DMS53 (cell line): ENCODE data around the gene EPS15.
A peak's percentile ranks its signal among the peaks of the same experiment; 100 is the strongest.
"Not testable (repeated sequence)": the region's sequence is repeated elsewhere in the genome, so short reads cannot be mapped to it uniquely, and the experiment has no call there.

ENCODE experiments used
- DNase-seq: peaks from one replicate; lab custom pipeline; 2025; lab: John Stamatoyannopoulos, UW

Gene EPS15

DNA sequence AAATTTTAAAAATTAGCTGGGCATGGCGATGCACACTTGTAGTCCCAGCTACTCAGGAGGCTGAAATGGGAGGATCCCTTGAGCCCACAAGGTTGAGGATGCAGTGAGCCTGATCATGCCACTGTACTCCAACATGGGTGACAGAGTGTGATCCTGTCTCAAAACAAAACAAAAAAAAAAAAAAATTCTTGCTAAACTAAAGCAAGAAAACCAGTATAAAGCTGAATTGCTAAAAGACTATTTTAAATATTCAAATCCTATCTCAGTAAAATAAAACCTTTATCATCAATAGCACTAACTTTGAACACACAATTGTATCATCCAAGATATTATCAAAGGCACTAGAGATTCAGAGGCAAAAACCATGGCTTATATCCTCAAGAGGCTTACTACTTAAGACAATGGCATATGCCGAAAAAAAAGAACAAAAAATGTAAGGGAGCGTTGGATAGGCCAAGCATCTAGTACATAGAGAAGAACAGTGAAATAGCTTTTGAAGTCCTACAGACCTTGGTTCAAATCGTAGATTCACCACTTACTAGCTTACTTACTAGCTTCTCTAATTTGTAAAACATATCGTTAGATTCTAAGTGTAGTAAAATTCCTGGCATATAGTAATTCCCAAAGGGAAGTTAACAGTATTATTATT lies 3.6 kb downstream of the EPS15 start:
- DNase-seq, result no peak

DNA sequence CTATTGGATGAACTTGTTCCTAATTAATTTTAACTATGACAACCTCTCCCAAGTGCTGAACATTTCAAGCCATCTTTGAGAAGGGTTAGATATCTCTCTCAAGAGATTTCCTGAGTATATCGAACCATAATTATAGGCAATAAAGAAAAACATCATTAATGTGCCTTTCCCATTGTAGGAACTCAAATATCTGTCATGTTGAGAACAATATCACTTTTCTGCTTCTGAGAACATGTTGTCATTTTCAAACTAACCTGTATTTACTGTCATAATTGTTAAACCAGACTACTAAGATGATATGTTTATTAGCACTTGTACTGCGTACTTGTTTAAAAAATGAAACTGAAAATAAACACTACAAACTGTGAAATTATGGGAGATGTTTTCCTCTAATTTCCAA lies 4.3 kb downstream of the EPS15 start:
- DNase-seq, result no peak

DNA sequence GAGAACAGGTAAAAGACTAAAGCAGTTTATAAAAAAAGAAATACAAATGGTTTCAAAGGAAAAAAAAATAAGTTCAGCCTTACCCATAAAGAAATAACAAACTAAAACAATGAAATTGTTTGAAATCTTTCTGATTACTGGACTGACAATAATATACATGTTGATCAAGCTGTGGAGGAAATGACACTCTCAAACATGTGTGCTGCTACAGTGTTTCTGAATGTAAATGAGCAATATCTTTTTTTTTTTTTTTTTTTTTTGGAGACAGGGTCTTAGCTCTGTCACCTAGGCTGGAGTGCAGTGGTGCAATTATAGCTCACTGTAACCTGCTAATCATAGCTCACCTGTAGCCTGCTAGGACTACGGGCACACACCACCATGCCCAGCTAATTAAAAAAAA lies 6.5 kb downstream of the EPS15 start:
- no peak for DNase-seq

DNA sequence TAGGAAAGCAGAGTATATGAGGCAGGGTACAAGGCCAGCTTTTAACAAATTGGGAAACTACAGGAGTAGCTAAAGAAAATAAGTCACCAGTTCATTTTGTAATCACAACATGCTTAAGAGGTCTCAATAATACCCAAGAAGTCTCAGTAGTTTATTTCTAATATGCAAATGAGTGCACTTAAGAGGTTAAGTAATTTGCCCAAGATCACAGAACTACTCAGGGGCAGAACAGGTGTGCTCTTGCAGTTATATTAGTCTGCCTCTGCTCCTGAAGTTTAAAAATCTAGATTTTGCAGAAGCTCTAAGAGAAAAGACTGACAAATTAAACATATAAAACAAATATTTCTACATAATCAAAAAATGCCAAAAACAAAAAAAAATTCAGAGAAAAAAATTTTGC lies 6.9 kb downstream of the EPS15 start:
- no peak for DNase-seq

DNA sequence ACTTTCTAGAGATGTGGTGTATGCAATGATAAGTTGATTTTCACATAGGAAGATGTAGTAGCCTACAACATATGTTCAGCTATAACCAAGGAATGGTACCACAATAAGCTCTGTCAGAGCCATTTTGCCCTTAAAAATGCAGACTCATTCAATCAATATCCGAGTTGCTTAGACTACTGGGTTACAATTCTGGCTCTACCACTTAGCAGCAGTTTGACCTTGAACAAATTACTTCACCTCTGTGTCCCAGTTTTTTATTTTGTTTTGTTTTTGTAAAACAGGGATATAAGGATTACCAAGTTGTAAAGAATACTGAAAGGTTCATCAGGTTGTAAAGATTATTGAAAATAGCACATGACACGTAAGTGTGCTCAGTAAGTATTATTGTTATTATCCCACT lies 9.3 kb downstream of the EPS15 start:
- DNase-seq, result peak; percentile 49

DNA sequence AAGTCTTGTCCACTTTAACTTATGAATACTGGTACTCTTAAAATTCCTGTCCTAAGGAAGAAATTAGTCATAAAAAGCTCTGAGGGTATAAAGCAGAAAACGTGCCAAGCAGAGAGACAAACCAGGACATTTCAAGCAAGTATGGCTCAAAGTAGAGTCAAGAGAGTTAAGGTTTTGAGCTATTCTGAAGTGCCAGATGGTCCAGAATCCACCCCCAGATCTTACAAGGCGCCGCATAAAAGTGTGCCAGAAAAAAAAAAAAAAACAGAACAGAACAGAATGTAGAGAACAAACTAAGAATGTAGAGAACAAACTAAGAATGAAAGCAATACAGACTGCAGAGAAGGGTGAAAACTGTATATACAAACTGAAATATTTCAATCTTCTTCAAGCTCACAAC lies 12.5 kb downstream of the EPS15 start:
- no peak for DNase-seq

DNA sequence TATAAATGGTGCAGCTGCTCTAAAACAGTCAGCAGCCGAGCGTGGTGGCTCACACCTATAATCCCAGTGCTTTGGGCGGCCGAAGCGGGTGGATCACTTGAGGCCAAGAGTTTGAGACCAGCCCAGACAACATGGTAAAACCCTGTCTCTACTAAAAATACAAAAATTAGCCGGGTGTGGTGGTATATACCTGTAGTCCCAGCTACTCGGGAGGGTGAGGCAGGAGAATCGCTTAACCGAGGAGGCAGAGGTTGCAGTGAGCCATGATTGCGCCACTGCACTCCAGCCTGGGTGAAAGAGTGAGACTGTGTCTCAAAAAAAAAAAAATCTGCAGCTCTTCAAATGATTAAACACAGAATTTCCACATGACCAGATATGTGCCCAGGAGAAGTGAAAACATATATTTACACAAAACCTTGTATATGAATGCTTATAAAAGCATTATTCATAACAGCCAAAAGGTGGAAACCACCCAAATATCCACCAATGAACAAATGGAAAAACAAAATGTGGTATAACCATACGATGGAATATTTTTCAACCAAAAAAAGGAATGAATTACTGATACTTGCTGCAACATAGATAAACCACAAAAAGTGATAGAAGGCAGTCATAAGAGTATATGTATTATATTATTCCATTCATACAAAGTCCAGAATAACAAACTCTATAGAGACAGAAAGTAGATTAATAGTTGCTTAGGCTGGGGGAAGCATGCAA lies 14.1 kb downstream of the EPS15 start:
- DNase-seq, result no peak

DNA sequence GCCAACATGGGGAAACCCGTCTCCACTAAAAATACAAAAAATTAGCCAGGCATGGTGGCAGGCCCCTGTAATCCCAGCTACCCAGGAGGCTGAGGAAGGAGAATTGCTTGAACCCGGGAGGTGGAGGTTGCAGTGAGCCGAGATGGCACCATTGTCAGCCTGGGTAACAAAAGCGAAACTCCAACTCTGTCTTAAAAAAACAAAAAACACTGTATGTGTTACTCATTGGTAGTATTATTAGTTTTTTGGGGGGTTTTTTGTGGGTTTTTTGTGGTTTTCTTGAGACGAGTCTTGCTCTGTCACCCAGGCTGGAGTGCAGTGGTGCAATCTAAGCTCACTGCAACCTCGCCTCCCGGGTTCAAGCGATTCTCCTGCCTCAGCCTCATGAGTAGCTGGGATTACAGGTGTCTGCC lies 17.8 kb downstream of the EPS15 start:
- DNase-seq, result not testable (repeated sequence)

DNA sequence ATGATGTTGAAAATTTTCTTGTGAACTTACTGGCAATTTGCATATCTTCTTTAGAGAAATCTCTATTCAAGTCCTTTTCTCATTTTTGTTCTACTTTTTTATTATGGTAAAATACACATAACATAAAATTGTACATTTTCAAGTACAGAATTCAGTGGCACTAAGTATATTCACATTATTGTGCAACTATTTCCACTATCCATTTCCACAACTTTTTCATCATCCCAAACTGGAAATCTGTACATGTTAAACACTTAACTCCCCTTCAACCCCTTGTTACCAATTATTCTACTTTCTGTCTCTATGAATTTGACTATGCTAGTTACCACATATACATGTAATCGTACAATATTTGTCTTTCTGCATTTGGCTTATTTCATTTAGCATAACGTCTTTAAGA lies 19.4 kb downstream of the EPS15 start:
- no peak for DNase-seq

DNA sequence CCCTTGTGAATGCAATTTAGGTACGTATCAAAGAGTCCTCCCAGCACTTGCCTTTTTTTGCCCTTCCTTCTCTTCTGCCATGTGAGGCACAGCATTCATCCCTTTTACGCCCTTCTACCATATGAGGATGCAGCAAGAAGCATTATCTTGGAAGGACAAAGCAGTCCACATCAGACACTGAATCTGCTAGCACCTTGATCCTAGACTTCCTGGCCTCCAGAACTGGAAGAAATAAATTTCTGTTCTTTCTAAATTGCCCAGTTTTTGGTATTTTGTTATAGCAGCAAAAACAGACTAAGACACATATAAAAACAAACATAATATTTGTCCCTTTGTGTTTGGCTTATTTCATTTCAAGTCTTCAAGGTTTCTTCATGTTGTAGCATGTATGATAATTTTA lies 20.1 kb downstream of the EPS15 start:
- no peak for DNase-seq

DNA sequence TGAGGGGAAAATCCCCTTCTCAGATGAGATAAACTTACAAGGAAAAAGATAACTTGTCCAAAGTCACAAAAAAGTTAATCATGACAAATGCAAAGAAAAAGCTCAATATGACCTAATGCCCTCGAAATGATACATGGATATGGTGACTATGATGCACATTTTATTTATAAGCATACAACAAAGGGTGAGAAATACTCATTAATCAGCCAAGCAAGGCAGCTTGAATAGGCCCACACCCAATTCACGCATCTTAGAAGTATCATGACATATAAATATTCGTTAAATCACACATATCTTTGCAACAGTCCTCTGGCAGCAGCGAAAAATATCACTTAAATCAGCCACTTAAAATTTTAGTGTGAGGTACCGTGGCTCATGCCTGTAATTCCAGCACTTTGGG lies 21.7 kb downstream of the EPS15 start:
- no peak for DNase-seq

DNA sequence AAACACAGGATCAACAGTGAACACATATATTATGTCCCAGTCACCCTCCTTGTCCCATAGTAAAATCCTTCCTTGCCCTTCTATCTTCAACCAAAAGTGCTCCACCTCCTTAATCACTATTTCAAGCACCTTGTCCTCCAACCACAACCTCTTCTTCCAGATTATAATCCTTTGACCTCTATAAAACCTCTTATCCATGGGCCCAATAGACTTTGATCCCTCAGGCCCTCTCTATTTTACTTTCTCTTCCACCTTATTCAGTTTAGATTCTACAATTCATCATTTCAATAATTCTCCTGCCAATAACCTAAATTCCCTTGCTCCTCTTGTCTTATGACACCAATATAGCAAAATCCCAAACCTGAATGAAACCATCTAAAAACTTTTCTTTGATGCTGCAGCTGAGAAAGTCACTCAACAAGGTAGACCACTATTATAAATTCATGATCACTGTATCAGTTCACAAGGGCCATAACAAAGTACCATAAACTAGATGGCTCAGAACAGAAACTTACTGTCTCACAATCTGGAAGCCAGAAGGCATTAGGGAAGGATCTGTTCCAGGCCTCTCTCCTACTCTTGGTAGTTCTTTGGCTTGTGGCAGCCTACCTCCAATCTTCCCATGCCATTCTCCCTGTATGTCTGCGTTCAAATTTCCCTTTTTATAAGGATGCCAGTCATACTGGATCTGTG lies 24.8 kb downstream of the EPS15 start:
- DNase-seq, result no peak

DNA sequence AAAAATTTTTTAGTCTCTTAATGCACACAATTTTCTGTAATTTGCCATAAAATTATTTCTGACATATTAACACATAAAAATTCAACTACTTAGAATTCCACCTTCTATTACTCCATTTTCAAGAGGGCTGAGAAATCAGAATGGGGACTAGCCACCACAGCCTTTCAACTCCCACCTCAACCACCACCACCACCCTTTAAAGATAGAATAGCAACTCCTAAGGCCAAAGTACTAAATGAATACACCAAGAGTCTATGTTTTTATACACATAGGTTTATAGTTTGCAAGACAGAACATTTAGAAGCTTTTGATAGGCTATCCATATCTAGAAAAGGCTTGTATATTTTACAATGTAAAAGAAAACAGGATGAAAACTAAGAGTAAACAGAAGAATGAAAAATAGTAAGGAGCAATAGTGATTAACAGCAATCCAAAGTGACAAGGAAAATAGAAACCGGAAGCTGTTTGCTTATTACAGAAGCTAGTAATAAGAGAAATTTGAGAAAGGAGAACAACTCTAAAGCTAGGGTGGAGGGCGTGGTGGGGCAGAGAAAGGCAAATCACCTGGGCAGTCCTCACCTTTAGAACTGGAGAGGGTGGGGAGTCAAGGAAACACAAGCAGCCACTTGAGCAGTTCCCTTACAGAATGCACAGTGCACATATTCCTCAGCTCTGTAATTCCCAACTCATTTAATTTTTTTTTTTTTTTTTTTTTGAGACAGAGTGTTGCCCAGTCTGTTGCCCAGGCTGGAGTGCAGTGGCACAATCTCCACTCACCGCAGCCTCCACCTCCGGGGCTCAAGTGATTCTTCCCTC lies 27.7 kb downstream of the EPS15 start:
- peak; percentile 36 for DNase-seq

DNA sequence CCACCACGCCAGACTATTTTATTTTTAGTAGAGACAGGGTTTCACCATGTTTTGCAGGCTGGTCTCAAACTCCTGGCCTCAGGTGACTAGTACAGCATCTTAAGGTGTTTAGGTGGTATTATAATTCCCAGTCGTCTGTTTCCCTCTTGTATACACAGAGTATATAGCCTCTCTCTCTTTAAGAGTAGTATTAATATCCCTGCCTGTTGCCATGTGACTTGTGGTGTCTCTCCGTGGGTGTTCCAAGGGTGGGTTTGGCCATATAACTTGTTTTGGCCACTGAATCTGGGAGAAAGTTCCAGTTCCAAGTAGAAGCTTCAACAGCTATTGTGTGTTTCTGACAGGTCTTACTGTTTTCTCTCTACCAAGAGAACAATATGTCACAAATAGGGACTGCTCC lies 29.6 kb downstream of the EPS15 start:
- DNase-seq, result no peak

DNA sequence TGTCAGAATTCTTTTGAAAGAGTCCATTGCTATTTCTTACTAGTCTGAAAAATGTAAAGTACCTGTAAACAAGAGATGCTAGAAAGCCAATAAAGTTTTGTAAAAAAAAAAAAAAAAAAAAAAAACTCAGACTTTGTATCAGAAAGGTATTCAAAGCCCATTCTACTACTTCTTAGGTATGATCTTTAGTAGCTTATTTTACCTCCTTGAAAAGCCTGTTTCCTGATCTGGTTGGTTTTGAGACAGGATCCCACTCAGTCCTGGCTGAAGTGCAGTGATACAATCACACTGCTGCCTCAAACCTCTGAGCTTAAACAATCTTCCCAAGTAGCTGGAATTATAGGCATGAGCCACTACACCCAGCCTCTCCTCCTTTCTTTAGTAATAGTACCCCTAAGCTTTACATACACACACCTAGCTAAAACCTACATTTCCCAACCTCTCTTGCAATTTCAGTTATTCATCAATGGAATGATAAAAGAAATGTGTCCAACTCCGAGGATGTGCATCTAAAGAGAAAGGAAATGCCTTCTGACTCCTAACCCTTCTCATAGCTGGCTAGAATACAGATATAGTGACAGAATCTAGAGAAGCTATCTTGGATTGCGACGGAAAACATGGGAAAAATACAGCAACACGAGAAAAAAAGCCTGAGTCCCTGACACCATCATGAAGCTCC lies 30.6 kb downstream of the EPS15 start:
- peak; percentile 38 for DNase-seq

DNA sequence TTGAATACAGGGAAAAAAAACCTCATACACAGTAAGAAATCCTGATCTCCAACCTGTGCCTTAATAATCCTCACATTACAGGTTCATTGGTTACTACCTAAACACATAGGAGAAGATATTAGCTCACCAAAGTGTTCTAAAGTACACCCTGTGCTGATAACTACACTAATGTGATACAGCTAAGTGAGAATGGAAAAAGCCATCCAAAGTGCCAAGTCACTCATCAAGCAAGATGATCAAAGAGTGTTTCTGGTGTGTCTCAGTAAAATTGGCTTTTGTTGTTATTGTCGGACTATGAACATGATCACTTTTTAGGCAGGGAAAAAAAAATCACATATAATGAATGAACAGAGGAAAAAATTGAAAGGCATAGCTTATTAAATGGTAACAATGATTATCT lies 31.4 kb downstream of the EPS15 start:
- DNase-seq, result no peak

DNA sequence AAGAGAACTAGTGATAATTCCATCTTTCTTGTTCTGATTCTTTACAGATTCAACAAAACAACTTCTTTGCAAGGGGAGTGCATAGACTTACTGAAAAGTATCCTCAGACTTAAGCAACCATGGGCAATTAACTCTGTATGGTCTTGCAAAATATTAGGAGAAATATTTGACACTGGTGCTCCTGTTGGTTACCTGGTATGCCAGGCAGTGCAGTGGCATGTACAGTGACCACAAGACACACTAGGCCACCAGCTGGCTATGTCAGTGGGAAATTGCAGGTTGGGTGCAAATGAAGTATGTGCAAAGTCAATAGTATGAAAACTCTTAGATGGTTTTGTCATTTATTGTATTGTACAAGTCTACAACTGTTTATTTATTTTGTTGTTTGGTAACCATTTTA lies 34.5 kb downstream of the EPS15 start:
- peak; percentile 62 for DNase-seq

DNA sequence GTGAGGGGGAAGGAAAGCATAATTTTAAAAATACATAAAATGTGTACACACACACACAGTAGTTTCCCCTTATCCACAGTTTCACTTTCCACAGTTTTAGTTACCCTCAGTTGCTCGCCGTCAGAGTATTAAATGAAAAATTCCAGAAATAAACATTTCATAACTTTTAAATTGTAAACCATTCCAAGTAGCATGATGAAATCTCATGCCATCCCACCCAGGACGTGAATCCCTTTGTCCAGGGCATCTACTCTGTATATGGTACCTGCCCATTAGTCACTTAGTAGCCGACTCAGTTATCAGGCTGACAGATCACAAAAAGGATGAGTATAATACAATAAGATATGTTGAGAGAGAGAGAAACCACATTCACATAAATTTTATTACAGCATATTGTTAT lies 36.2 kb downstream of the EPS15 start:
- no peak for DNase-seq

DNA sequence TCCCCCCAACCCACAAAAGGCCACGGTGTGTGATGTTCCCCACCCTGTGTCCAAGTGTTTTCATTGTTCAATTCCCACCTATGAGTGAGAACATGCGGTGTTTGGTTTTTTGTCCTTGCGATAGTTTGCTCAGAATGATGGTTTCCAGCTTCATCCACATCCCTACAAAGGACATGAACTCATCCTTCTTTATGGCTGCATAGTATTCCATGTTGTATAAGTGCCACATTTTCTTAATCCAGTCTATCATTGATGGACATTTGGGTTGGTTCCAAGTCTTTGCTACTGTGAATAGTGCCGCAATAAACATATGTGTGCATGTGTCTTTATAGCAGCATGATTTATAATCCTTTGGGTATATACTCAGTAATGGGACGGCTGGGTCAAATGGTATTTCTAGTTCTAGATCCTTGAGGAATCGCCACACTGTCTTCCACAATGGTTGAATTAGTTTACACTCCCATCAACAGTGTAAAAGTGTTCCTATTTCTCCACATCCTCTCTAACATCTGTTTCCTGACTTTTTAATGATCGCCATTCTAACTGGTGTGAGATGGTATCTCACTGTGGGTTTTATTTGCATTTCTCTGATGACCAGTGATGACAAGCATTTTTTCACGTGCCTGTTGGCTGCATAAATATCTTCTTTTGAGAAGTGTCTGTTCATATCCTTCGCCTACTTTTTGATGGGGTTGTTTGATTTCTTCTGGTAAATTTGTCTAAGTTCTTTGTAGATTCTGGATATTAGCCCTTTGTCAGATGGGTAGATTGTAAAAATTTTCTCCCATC lies 44.0 kb downstream of the EPS15 start:
- DNase-seq, result not testable (repeated sequence)

DNA sequence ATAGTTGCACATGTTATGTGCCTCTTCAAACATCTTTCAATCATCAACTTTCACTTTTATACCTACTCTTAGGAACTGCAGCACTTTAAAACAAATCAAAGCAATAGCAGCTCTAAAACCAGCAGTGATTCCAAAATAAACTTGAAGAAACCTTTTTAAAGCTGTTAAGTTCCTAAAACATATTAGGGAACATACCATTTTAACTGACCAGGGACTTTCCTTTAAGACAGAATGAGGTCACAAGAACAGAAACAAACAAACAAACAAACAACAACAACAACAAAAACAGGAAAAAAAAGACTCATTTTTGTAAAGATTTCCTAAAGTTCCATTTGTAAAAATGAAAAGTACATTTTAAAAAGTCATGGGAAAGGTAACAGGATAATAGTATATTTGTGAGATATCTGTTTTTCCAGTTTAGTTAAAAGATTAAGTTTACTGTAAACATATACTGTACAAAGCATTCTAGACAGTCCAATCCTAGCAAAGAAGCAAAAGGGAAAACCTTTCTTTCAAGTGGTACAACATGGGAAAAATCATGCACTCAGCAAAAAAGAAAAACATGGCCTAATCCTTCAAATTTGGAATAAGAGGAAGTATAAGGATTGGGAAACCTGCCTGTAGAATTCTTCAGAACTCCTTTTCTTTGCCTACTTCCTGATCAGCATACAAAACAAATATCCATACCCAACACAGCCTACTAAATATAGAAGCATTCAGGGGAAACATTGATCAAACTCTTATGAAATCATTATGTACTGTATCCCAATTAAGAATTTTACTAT lies 45.5 kb downstream of the EPS15 start:
- DNase-seq, result no peak
